Progenitor cell of endocrine pancreas (in vitro differentiated cells): ENCODE data around the gene LCP2. TPM values are rescaled to one million over a fixed set of nuclear protein-coding genes. Genes with fewer than 3 reads are reported as not detected.

Source experiments
- DNase-seq: peaks from one replicate; pipeline ENCODE4 v3.0.0; 2021; ENCODE audit warnings: low spot score; ENCODE audit not compliant: unreplicated experiment
- H3K27ac Mint-ChIP-seq: 2 replicates; pipeline ENCODE4 v1.8.0; 2021; ENCODE audit warnings: mild to moderate bottlenecking, moderate library complexity, mixed read lengths
- H3K27me3 Mint-ChIP-seq: 2 replicates; pipeline ENCODE4 v1.8.0; 2021; ENCODE audit warnings: mixed read lengths
- H3K36me3 Mint-ChIP-seq: 2 replicates; pipeline ENCODE4 v1.8.0; 2022; ENCODE audit warnings: mixed read lengths; ENCODE audit not compliant: insufficient read depth
- H3K4me1 Mint-ChIP-seq: 2 replicates; pipeline ENCODE4 v1.8.0; 2021; ENCODE audit warnings: low read depth, mixed read lengths
- H3K4me3 Mint-ChIP-seq: 2 replicates; pipeline ENCODE4 v1.8.0; 2021; ENCODE audit warnings: low read depth, mild to moderate bottlenecking, moderate library complexity, mixed read lengths
- H3K9me3 Mint-ChIP-seq: 2 replicates; pipeline ENCODE4 v1.8.0; 2021; ENCODE audit warnings: low read depth, mixed read lengths
- total RNA-seq: library from RNA; stranded (reverse); gene quantifications from 2 replicates; pipeline ENCODE4 v1.2.1, GENCODE V29; 2021
- TF ChIP-seq, protein P1 (sequence below): fragments of 200-600 bp; sonication (generic); IDR thresholded peaks from one replicate; pipeline ENCODE4 v1.5.0; 2021; ENCODE audit warnings: antibody characterized with exemption, mild to moderate bottlenecking; ENCODE audit not compliant: unreplicated experiment

The LCP2 gene
- total RNA-seq, 1 donor from 2014 or later = not detected

- H3K36me3 Mint-ChIP-seq = no peaks in the 10 kb centered on the region
- H3K4me1 Mint-ChIP-seq = peaks cover 5% of the 10 kb centered on the region
- TF ChIP-seq, protein P1, sequence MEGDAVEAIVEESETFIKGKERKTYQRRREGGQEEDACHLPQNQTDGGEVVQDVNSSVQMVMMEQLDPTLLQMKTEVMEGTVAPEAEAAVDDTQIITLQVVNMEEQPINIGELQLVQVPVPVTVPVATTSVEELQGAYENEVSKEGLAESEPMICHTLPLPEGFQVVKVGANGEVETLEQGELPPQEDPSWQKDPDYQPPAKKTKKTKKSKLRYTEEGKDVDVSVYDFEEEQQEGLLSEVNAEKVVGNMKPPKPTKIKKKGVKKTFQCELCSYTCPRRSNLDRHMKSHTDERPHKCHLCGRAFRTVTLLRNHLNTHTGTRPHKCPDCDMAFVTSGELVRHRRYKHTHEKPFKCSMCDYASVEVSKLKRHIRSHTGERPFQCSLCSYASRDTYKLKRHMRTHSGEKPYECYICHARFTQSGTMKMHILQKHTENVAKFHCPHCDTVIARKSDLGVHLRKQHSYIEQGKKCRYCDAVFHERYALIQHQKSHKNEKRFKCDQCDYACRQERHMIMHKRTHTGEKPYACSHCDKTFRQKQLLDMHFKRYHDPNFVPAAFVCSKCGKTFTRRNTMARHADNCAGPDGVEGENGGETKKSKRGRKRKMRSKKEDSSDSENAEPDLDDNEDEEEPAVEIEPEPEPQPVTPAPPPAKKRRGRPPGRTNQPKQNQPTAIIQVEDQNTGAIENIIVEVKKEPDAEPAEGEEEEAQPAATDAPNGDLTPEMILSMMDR = no peak
- DNase-seq = no peak
- no peaks in the 10 kb centered on the region for H3K9me3 Mint-ChIP-seq
- H3K27ac Mint-ChIP-seq = no peak overlapping the region
- H3K4me3 Mint-ChIP-seq = no peak overlapping the region
- H3K27me3 Mint-ChIP-seq = no peaks in the 10 kb centered on the region
Observed at GRCh38 chr5:170220191-170220590, 77.4 kb downstream of the LCP2 start.

GRCh38 chr5:170219615-170220014 lies 78.0 kb downstream of the LCP2 start:
- Mint-ChIP-seq H3K9me3 (no peaks in the 10 kb centered on the region), H3K27ac (no peak overlapping the region), H3K4me1 (peaks cover 5% of the 10 kb centered on the region), H3K27me3 (no peaks in the 10 kb centered on the region), H3K4me3 (no peak overlapping the region), H3K36me3 (no peaks in the 10 kb centered on the region)
- TF ChIP-seq, protein P1 = no peak
- DNase-seq = no peak

- DNase-seq = no peak
- Mint-ChIP-seq H3K27me3 (no peaks in the 10 kb centered on the region), H3K9me3 (no peaks in the 10 kb centered on the region), H3K27ac (no peak overlapping the region), H3K4me3 (no peak overlapping the region), H3K36me3 (no peaks in the 10 kb centered on the region), H3K4me1 (peaks cover 4% of the 10 kb centered on the region)
- TF ChIP-seq, protein P1 = no peak
Observed at GRCh38 chr5:170218726-170219125, 78.9 kb downstream of the LCP2 start.

DNA sequence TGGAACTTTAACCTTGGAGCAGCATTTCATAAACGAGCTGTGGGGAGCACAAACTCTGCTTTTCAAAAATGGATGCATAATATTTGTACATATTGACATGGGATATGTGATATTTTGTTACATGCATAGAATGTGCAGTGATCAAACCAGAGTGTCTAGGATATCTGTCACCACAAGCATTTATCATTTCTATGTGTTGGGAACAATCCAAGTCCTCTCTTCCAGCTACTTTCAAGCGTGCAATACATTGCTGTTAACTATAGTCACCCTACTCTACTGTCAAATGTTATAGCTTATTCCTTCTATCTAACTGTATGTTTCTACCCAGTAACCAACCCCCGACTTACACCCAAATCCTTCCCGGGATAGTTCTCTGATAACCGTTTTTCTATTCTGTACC lies 79.7 kb downstream of the LCP2 start:
- Mint-ChIP-seq H3K36me3 (no peaks in the 10 kb centered on the region), H3K9me3 (no peaks in the 10 kb centered on the region)

DNA sequence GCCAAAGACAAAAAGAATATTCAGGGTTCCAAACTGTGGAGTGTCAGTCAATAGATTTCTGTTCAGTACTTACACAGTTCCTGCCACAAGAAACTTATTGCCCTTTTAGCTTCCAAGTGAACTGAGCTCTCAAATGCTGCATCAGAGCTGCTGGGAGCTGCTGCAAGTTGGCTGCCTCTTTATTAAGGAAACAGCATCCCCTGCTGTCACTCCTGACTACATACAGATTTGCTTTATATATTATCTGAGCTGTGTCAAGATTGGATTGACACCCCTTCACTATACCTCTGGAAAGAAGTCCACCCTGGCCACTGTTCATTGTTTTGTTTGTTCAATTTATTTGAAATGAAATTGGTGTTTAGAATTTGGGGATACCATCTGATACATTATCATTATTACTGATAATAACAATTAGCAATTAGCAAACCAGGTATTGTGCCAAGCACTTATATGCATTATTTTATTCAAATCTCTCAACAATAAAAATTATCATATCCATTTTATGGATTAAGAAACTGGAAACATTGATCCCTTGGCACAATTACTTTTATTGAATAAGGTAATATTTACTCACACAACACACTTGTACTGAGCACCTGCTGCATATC lies 81.2 kb downstream of the LCP2 start:
- Mint-ChIP-seq H3K27ac (no peak overlapping the region), H3K27me3 (no peaks in the 10 kb centered on the region), H3K36me3 (no peaks in the 10 kb centered on the region), H3K9me3 (no peaks in the 10 kb centered on the region), H3K4me1 (peaks cover 2% of the 10 kb centered on the region), H3K4me3 (no peak overlapping the region)
- DNase-seq = no peak
- TF ChIP-seq, protein P1 = peak; percentile 78

More for the DNA sequence above, 79.7 kb downstream of the LCP2 start:
- H3K4me3 Mint-ChIP-seq = no peak overlapping the region
- no peak for DNase-seq
- H3K27me3 Mint-ChIP-seq = no peaks in the 10 kb centered on the region
- TF ChIP-seq, protein P1 = no peak
- no peak overlapping the region for H3K27ac Mint-ChIP-seq
- H3K4me1 Mint-ChIP-seq = peaks cover 4% of the 10 kb centered on the region
